H1 (cell line): ENCODE results near the gene NCKAP1. TPM values are rescaled to one million over a fixed set of nuclear protein-coding genes. Genes with fewer than 3 reads are reported as not detected.

Experiments used
- NANOG ChIP-seq: IDR thresholded peaks from 2 replicates; pipeline ENCODE4 v1.6.1; 2011; ENCODE audit warnings: low read length, low read depth, mild to moderate bottlenecking, inconsistent platforms; ENCODE audit not compliant: insufficient read depth, poor library complexity, severe bottlenecking
- POLR2A ChIP-seq, 2 experiments: IDR thresholded peaks; 1 replicate in 1 of 2; 2 replicates in 1 of 2; pipeline ENCODE4 v1.6.1; 2011; ENCODE audit warnings: low read depth in 2 of 2, low read length in 2 of 2, mild to moderate bottlenecking in 2 of 2; ENCODE audit errors: control extremely low read depth in 1 of 2
- TBP ChIP-seq: IDR thresholded peaks from 2 replicates; pipeline ENCODE4 v1.6.1; 2011; ENCODE audit warnings: low read depth, low read length, improper control_type of control experiment
- polyA plus RNA-seq, 7 experiments: library from polyadenylated mRNA; depleted of rRNA in 3 of 7; stranded (reverse) in 5 of 7; unstranded in 2 of 7; fragments of >200 nt in 5 of 7; fragments of 200-250 nt in 2 of 7; gene quantifications; 1 replicate in 5 of 7; 2 replicates in 1 of 7; 4 replicates in 1 of 7; pipeline versions ENCODE4 v1.2.1 to v1.2.3, GENCODE V29; 2011 to 2013; ENCODE audit warnings: missing spikeins in 2 of 7, mixed read lengths in 2 of 7
- total RNA-seq: library from RNA; stranded (reverse); fragmentation: NEBNext Ultra II Directional; extraction: Animal tissue kit (Norgen Biotek cat#: 25700); gene quantifications from 2 replicates; pipeline ENCODE4 v1.2.1, GENCODE V29; 2021

The NCKAP1 gene
- total and polyA plus RNA-seq, 2 of the 8 experiments (the other 6 are each of a cell fraction or from before 2014, with no cell fraction given): 90.8 to 173 TPM

- no peak for TF ChIP-seq TBP
- TF ChIP-seq NANOG: no peak
- no peak for TF ChIP-seq POLR2A (IDR thresholded peaks at IDR 0.05; ENCODE audit: control extremely low read depth in 1 of 2, low read depth in 2 of 2, low read length in 2 of 2)
These were observed 6.1 kb downstream of the NCKAP1 start (continued) for GRCh38 chr2:183031911-183032794.
